Keratinocyte (primary cell): ENCODE measurements around the gene EEF2K. TPM values are rescaled to one million over a fixed set of nuclear protein-coding genes. Genes with fewer than 3 reads are reported as not detected.

Experiments used
- DNase-seq: peaks from one replicate; pipeline ENCODE4 v3.0.0-alpha.2; 2011; ENCODE audit warnings: low read depth, missing footprints, low spot score
- FAIRE-seq: peaks from 2 replicates; lab custom pipeline; 2011; peaks lifted over from hg19 to GRCh38; lab: Jason Lieb, UNC
- H2AFZ ChIP-seq: 2 replicates; pipeline ENCODE4 v1.6.0; 2012; ENCODE audit warnings: low read length, control low read depth, inconsistent platforms; ENCODE audit not compliant: control insufficient read depth
- H3K27ac ChIP-seq: 2 replicates; pipeline ENCODE4 v1.5.1; 2011; ENCODE audit warnings: low read length; ENCODE audit not compliant: control insufficient read depth, insufficient read depth
- H3K27me3 ChIP-seq: 3 replicates; pipeline ENCODE4 v1.6.0; 2011; ENCODE audit warnings: low read length; ENCODE audit not compliant: control insufficient read depth, insufficient read depth; ENCODE audit errors: extremely low read depth
- H3K36me3 ChIP-seq, 2 experiments: 2 replicates in 1 of 2; 3 replicates in 1 of 2; pipeline ENCODE4 v1.5.1; 2011; ENCODE audit warnings: low read length in 2 of 2, mild to moderate bottlenecking in 1 of 2; ENCODE audit not compliant: control insufficient read depth in 2 of 2, insufficient read depth in 2 of 2; ENCODE audit errors: extremely low read depth in 1 of 2
- H3K4me1 ChIP-seq: 3 replicates; pipeline ENCODE4 v1.5.1; 2011; ENCODE audit warnings: low read length; ENCODE audit not compliant: control insufficient read depth, insufficient read depth; ENCODE audit errors: extremely low read depth
- H3K4me2 ChIP-seq: 3 replicates; pipeline ENCODE4 v1.6.0; 2011; ENCODE audit warnings: low read depth, low read length; ENCODE audit not compliant: control insufficient read depth, insufficient read depth; ENCODE audit errors: extremely low read depth
- H3K4me3 ChIP-seq, 3 experiments: fragments of 200-600 bp in 1 of 3; sonication (generic) in 1 of 3; 2 replicates in 2 of 3; 3 replicates in 1 of 3; pipeline ENCODE4 v1.5.1; 2011 to 2016; ENCODE audit warnings: low read length in 3 of 3, mild to moderate bottlenecking in 3 of 3, control low read depth in 2 of 3, inconsistent platforms in 1 of 3, low read depth in 1 of 3, mixed read lengths in 1 of 3, mixed run types in 1 of 3, moderate library complexity in 1 of 3; ENCODE audit not compliant: control insufficient read depth in 2 of 3, insufficient read depth in 2 of 3; ENCODE audit errors: extremely low read depth in 1 of 3
- H3K79me2 ChIP-seq: 2 replicates; pipeline ENCODE4 v1.6.0; 2012; ENCODE audit warnings: low read length; ENCODE audit not compliant: control insufficient read depth, insufficient read depth
- H3K9ac ChIP-seq: 3 replicates; pipeline ENCODE4 v1.6.0; 2011; ENCODE audit warnings: low read length; ENCODE audit not compliant: control insufficient read depth, insufficient read depth; ENCODE audit errors: extremely low read depth
- H3K9me1 ChIP-seq: 3 replicates; pipeline ENCODE4 v1.6.0; 2011; ENCODE audit warnings: low read length; ENCODE audit not compliant: control insufficient read depth, insufficient read depth; ENCODE audit errors: extremely low read depth
- H3K9me3 ChIP-seq: 2 replicates; pipeline ENCODE4 v1.5.1; 2012; ENCODE audit warnings: low read depth, low read length; ENCODE audit not compliant: control insufficient read depth
- H4K20me1 ChIP-seq: 3 replicates; pipeline ENCODE4 v1.6.0; 2011; ENCODE audit warnings: low read length; ENCODE audit not compliant: control insufficient read depth, insufficient read depth; ENCODE audit errors: extremely low read depth
- CTCF ChIP-seq, 3 experiments: IDR thresholded peaks in 1 of 3; conservative IDR thresholded peaks in 1 of 3; optimal IDR thresholded peaks in 1 of 3; 2 replicates in 2 of 3; 3 replicates in 1 of 3; pipeline versions ENCODE3 to v1.5.1; 2011; ENCODE audit warnings: low read length in 3 of 3, mild to moderate bottlenecking in 3 of 3, moderate library complexity in 2 of 3, control low read depth in 1 of 3, inconsistent platforms in 1 of 3; ENCODE audit not compliant: insufficient read depth in 2 of 3; ENCODE audit errors: extremely low read depth in 1 of 3
- EZH2 ChIP-seq: IDR thresholded peaks from one replicate; pipeline ENCODE4 v1.6.1; 2012; ENCODE audit warnings: inconsistent platforms, mild to moderate bottlenecking, low read length, moderate library complexity
- dilution Hi-C: fragments of 300-500 bp; cut with MboI; formaldehyde crosslinking; loops from one replicate; pipeline ENCODE4 v1.7.0; 2020; ENCODE audit warnings: low sequenced_read_pairs; ENCODE audit not compliant: extremely low pct_ligation_motif_present
- polyA plus RNA-seq, 5 experiments: library from polyadenylated mRNA; depleted of rRNA in 3 of 5; stranded (reverse) in 3 of 5; stranded (forward) in 1 of 5; unstranded in 1 of 5; fragments of >200 nt; gene quantifications; 1 replicate in 1 of 5; 2 replicates in 3 of 5; 3 replicates in 1 of 5; pipeline versions ENCODE4 v1.2.1 to v1.2.3, GENCODE V29; 2011 to 2012; ENCODE audit warnings: missing spikeins in 2 of 5, low read depth in 1 of 5, low replicate concordance in 1 of 5

EEF2K gene
- polyA plus RNA-seq, 1 donor (not counting 4 experiments of a cell fraction or from before 2014, with no cell fraction given) = 7.3 TPM

- peak within 1 kb of the TSS; percentile 45 for H3K4me2 ChIP-seq
- H3K36me3 ChIP-seq = no peaks in the 10 kb centered on the region
- dilution Hi-C loops = no loop called here
- H3K9me3 ChIP-seq = no peaks in the 10 kb centered on the region
- H3K4me3 ChIP-seq = peak within 1 kb of the TSS in 1 of 3 experiments; percentile 27
- H3K9me1 ChIP-seq = no peaks in the 10 kb centered on the region
- TF ChIP-seq CTCF (optimal IDR thresholded peaks at IDR 0.05 in 1 of 3, IDR thresholded peaks at IDR 0.05 in 1 of 3, conservative IDR thresholded peaks at IDR 0.05 in 1 of 3; ENCODE audit: extremely low read depth in 1 of 3, insufficient read depth in 2 of 3, low read length in 3 of 3) = no peak
- no peak for TF ChIP-seq EZH2
- peaks cover 32% of the 10 kb centered on the region for H3K27me3 ChIP-seq
- H3K9ac ChIP-seq = no peak within 1 kb of the TSS
- no peaks in the 10 kb centered on the region for H4K20me1 ChIP-seq
- no peak for FAIRE-seq
- H3K79me2 ChIP-seq = no peaks in the 10 kb centered on the region
- no peak for DNase-seq
- H3K4me1 ChIP-seq = no peaks in the 10 kb centered on the region
- H3K27ac ChIP-seq = no peak within 1 kb of the TSS
- H2AFZ ChIP-seq = no peak within 1 kb of the TSS
Measured at GRCh38 chr16:22161999-22162655, 44.0 kb upstream of the EEF2K start, which contains the start of gene SDR42E2. Gene SDR42E2 (plus strand): TSS chr16:22162506. CDS start chr16:22165583, 3,077 bp downstream.

- no peaks in the 10 kb centered on the region for H3K9me3 ChIP-seq
- H3K27ac ChIP-seq = no peak overlapping the region
- DNase-seq = no peak
- H3K27me3 ChIP-seq = peaks cover 32% of the 10 kb centered on the region
- no peak for TF ChIP-seq EZH2
- no peak for TF ChIP-seq CTCF (optimal IDR thresholded peaks at IDR 0.05 in 1 of 3, IDR thresholded peaks at IDR 0.05 in 1 of 3, conservative IDR thresholded peaks at IDR 0.05 in 1 of 3; ENCODE audit: extremely low read depth in 1 of 3, insufficient read depth in 2 of 3, low read length in 3 of 3)
- dilution Hi-C loops = no loop called here
- no peaks in the 10 kb centered on the region for H3K79me2 ChIP-seq
- no peak overlapping the region for H3K9ac ChIP-seq
- no peaks in the 10 kb centered on the region for H3K4me1 ChIP-seq
- H3K4me2 ChIP-seq = peak overlapping the region; percentile 45
- no peak overlapping the region for H2AFZ ChIP-seq
- no peaks in the 10 kb centered on the region for H3K36me3 ChIP-seq
- peak overlapping the region in 1 of 3 experiments; percentile 27 for H3K4me3 ChIP-seq
- H4K20me1 ChIP-seq = no peaks in the 10 kb centered on the region
- FAIRE-seq = no peak
- H3K9me1 ChIP-seq = no peaks in the 10 kb centered on the region
Measured at GRCh38 chr16:22162656-22163009, 43.4 kb upstream of the EEF2K start.
